Thymus (tissue), 11 donors: ENCODE data around the gene HSD11B1L. TPM values are rescaled to one million over a fixed set of nuclear protein-coding genes. Genes with fewer than 3 reads are reported as not detected.

Source experiments
- DNase-seq, 9 donors: peaks; one replicate each; pipeline ENCODE4 v3.0.0-alpha.2; 2013; ENCODE audit warnings: low spot score in 9 of 9, low read depth in 6 of 9, missing footprints in 1 of 9
- H3K27ac ChIP-seq, 2 donors: one replicate each; pipeline ENCODE4 v1.5.1; 2013; ENCODE audit warnings: control low read depth in 1 of 2, low read depth in 1 of 2, low read length in 1 of 2, mild to moderate bottlenecking in 1 of 2, moderate library complexity in 1 of 2
- H3K27me3 ChIP-seq, 2 donors: one replicate each; pipeline ENCODE4 v1.5.1; 2013; ENCODE audit warnings: low read length in 1 of 2; ENCODE audit not compliant: control insufficient read depth in 2 of 2, insufficient read depth in 1 of 2
- H3K36me3 ChIP-seq, 2 donors: one replicate each; pipeline ENCODE4 v1.5.1; 2013; ENCODE audit warnings: low read length in 1 of 2, mild to moderate bottlenecking in 1 of 2, moderate library complexity in 1 of 2; ENCODE audit not compliant: control insufficient read depth in 2 of 2, insufficient read depth in 2 of 2
- H3K4me1 ChIP-seq, 2 donors: one replicate each; pipeline ENCODE4 v1.5.1; 2013; ENCODE audit warnings: low read length in 2 of 2; ENCODE audit not compliant: control insufficient read depth in 2 of 2, insufficient read depth in 2 of 2
- H3K4me3 ChIP-seq, 2 donors: one replicate each; pipeline ENCODE4 v1.5.1; 2013; ENCODE audit warnings: low read length in 2 of 2, control low read depth in 1 of 2, mild to moderate bottlenecking in 1 of 2
- H3K9me3 ChIP-seq, 2 donors: one replicate each; pipeline ENCODE4 v1.5.1; 2013; ENCODE audit warnings: low read length in 1 of 2, mild to moderate bottlenecking in 1 of 2; ENCODE audit not compliant: control insufficient read depth in 2 of 2, insufficient read depth in 1 of 2
- WGBS: extraction: QIAGEN DNeasy Blood & Tissue Kit; methylation state at CpG from one replicate; pipeline ENCODE4 v1.1.7; 2013; 5-methylcytosine and 5-hydroxymethylcytosine counted together
- polyA plus RNA-seq: library from polyadenylated mRNA; stranded (reverse); fragments of 200-250 nt; gene quantifications from one replicate; pipeline ENCODE4 v1.2.3, GENCODE V29; 2013
- total RNA-seq: library from RNA; stranded (reverse); fragments of 120-200 nt; gene quantifications from one replicate; pipeline ENCODE4 v1.2.4, GENCODE V29; 2013
- donor health status: healthy.

HSD11B1L gene
- total and polyA plus RNA-seq, 2 donors: 4.6 to 6.5 TPM

GRCh38 chr19:5674714-5675113 lies 6.1 kb upstream of the HSD11B1L start:
- no peak for DNase-seq
- Histone ChIP-seq H3K4me3 (no peak overlapping the region), H3K36me3 (peaks cover 8 to 24% of the 10 kb centered on the region in 2 donors), H3K27me3 (no peaks in the 10 kb centered on the region), H3K4me1 (peaks cover 5 to 6% of the 10 kb centered on the region in 2 donors), H3K9me3 (no peaks in the 10 kb centered on the region), H3K27ac (no peak overlapping the region)
- 96% methylated on average over 5 of the region's 5 CpGs for WGBS

GRCh38 chr19:5676105-5676771 lies 4.6 kb upstream of the HSD11B1L start:
- Histone ChIP-seq H3K4me3 (no peak overlapping the region), H3K4me1 (peaks cover 12 to 13% of the 10 kb centered on the region in 2 donors), H3K27ac (no peak overlapping the region), H3K27me3 (peaks cover 0 to 2% of the 10 kb centered on the region in 2 donors), H3K36me3 (peaks cover 5 to 13% of the 10 kb centered on the region in 2 donors), H3K9me3 (peaks cover 0 to 6% of the 10 kb centered on the region in 2 donors)
- WGBS: 95% methylated on average over 17 of the region's 17 CpGs
- DNase-seq: no peak

- Histone ChIP-seq H3K4me3 (no peak overlapping the region), H3K27ac (no peak overlapping the region), H3K9me3 (peaks cover 0 to 6% of the 10 kb centered on the region in 2 donors), H3K36me3 (peaks cover 5 to 9% of the 10 kb centered on the region in 2 donors), H3K4me1 (peaks cover 15% of the 10 kb centered on the region in 2 donors), H3K27me3 (peaks cover 0 to 3% of the 10 kb centered on the region in 2 donors)
- 93% methylated on average over 13 of the region's 13 CpGs for WGBS
- DNase-seq: no peak
These were observed 4.1 kb upstream of the HSD11B1L start for GRCh38 chr19:5676772-5677105.

GRCh38 chr19:5677136-5677535 lies 3.7 kb upstream of the HSD11B1L start:
- H3K36me3 ChIP-seq: peaks cover 1 to 5% of the 10 kb centered on the region in 2 donors
- no peak overlapping the region for H3K4me3 ChIP-seq
- H3K27me3 ChIP-seq: peaks cover 0 to 3% of the 10 kb centered on the region in 2 donors
- H3K27ac ChIP-seq: no peak overlapping the region
- WGBS: 98% methylated on average over 10 of the region's 10 CpGs
- H3K9me3 ChIP-seq: peaks cover 0 to 6% of the 10 kb centered on the region in 2 donors
- DNase-seq: no peak
- peaks cover 15% of the 10 kb centered on the region in 2 donors for H3K4me1 ChIP-seq

GRCh38 chr19:5677580-5677979 lies 3.2 kb upstream of the HSD11B1L start:
- H3K4me3 ChIP-seq: no peak overlapping the region
- H3K27ac ChIP-seq: no peak overlapping the region
- H3K36me3 ChIP-seq: peaks cover 0 to 5% of the 10 kb centered on the region in 2 donors
- peaks cover 0 to 3% of the 10 kb centered on the region in 2 donors for H3K27me3 ChIP-seq
- peaks cover 15% of the 10 kb centered on the region in 2 donors for H3K4me1 ChIP-seq
- WGBS: 95% methylated on average over 9 of the region's 9 CpGs
- DNase-seq: no peak
- H3K9me3 ChIP-seq: peaks cover 0 to 6% of the 10 kb centered on the region in 2 donors

- Histone ChIP-seq H3K36me3 (peaks cover 0 to 5% of the 10 kb centered on the region in 2 donors), H3K27me3 (peaks cover 0 to 3% of the 10 kb centered on the region in 2 donors), H3K27ac (no peak overlapping the region), H3K9me3 (peaks cover 0 to 6% of the 10 kb centered on the region in 2 donors), H3K4me3 (no peak overlapping the region), H3K4me1 (peaks cover 15% of the 10 kb centered on the region in 2 donors)
- no peak for DNase-seq
- 97% methylated on average over 22 of the region's 22 CpGs for WGBS
These were observed 2.6 kb upstream of the HSD11B1L start for GRCh38 chr19:5678071-5678718.

GRCh38 chr19:5679289-5680083 lies 1.3 kb upstream of the HSD11B1L start:
- H3K9me3 ChIP-seq: peaks cover 0 to 6% of the 10 kb centered on the region in 2 donors
- H3K4me3 ChIP-seq: peak overlapping the region; percentile 83 to 100
- H3K27me3 ChIP-seq: peaks cover 0 to 3% of the 10 kb centered on the region in 2 donors
- peaks cover 15% of the 10 kb centered on the region in 2 donors for H3K4me1 ChIP-seq
- H3K36me3 ChIP-seq: peaks cover 0 to 5% of the 10 kb centered on the region in 2 donors
- no peak for DNase-seq
- no peak overlapping the region for H3K27ac ChIP-seq
- WGBS: 39% methylated on average over 26 of the region's 26 CpGs

- WGBS: under 1% methylated on average over 23 of the region's 23 CpGs
- Histone ChIP-seq H3K9me3 (peaks cover 0 to 6% of the 10 kb centered on the region in 2 donors), H3K27ac (peak overlapping the region; percentile 97), H3K4me3 (peak overlapping the region; percentile 83 to 100), H3K4me1 (peaks cover 15% of the 10 kb centered on the region in 2 donors), H3K27me3 (peaks cover 0 to 3% of the 10 kb centered on the region in 2 donors), H3K36me3 (peaks cover 0 to 5% of the 10 kb centered on the region in 2 donors)
- no peak for DNase-seq
These were observed 767 bp upstream of the HSD11B1L start for GRCh38 chr19:5680084-5680436.
